ENCODE results near the gene TMEM187. TPM values are rescaled to one million over a fixed set of nuclear protein-coding genes. Genes with fewer than 3 reads are reported as not detected.
A peak's percentile ranks its signal among the peaks of the same experiment; 100 is the strongest.

The TMEM187 gene
- total and polyA plus RNA-seq, 2 of the 4 experiments (the other 2 are of a cell fraction), result 3.4 to 6.2 TPM

DNA sequence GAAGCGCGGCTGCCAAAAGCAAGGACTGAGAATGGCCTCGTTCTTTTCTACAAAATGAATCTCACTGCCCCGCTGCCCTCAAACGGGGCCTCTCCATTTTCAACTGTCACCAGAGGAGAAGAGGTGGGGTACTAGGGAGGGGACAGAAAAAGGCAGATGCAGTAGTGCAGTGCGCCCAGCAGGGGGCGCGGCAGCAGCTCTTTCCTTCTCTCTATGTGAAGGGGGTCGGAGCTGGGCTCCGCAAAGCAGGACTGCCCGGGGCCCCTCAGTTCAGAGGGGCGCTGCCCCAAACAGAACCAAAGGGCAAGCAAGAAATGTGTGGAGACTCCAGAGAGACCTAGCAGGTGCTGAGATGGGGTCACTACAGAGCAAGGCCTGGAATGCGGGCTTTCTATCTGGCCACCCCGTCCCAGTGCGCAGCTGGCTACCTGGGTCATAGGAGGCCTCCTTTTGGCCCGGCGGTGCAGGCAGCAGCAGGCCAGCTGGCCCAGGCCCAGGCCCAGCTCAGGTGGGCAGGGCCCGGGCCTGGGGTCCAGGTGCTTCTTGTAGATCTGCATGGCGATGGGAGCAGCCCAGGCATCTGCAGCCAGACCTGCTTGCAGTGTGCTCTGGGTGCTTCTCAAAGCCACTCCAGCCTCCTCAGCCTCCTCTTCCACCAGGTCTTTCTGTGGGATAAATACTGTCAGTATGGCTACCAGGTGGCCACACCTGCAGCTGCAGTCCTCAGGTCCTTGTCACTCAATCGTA lies 41.2 kb downstream of the TMEM187 start:
- no peak overlapping the region for H4K8ac ChIP-seq (ENCODE audit: low read depth in 2 of 2, low read length in 2 of 2)
- no peak overlapping the region for H2AK9ac ChIP-seq (replicated peaks; ENCODE audit: low read depth, low read length, poor library complexity)
- no peak overlapping the region for H3K14ac ChIP-seq (replicated peaks; ENCODE audit: low read depth, low read length)
- no peak overlapping the region for H3K4me3 ChIP-seq (ENCODE audit: insufficient read depth, low read depth, low read length)
- no peak overlapping the region for H4K91ac ChIP-seq (ENCODE audit: insufficient read depth, low read depth, low read length)
- DNase-seq (peak; percentile 10), ATAC-seq (ENCODE audit: low read depth) (peak; percentile 85)
- CTCF ChIA-PET, result interaction anchor here (0.6 kb wide), 1 partner anchor 21 kb away, joined by 3 read pairs; no protein-coding TSS in a partner anchor
- peaks cover 0 to 4% of the 10 kb centered on the region in 2 experiments; a peak in 3 of 4 replicates for H3K79me1 ChIP-seq (ENCODE audit: low read depth in 1 of 2, low read length in 2 of 2)
- no peak overlapping the region for H2BK120ac ChIP-seq (ENCODE audit: low read depth, low read length)
- no peak overlapping the region for H3K23ac ChIP-seq (ENCODE audit: low read depth, low read length)
- no peak overlapping the region for H2AK5ac ChIP-seq (ENCODE audit: low read depth, low read length)
- POLR2A ChIA-PET (ENCODE audit: unreplicated experiment), result no interaction called here
- no peak overlapping the region for H3K27ac ChIP-seq (ENCODE audit: insufficient read depth, low read length)
- TF ChIP-seq, protein P1, sequence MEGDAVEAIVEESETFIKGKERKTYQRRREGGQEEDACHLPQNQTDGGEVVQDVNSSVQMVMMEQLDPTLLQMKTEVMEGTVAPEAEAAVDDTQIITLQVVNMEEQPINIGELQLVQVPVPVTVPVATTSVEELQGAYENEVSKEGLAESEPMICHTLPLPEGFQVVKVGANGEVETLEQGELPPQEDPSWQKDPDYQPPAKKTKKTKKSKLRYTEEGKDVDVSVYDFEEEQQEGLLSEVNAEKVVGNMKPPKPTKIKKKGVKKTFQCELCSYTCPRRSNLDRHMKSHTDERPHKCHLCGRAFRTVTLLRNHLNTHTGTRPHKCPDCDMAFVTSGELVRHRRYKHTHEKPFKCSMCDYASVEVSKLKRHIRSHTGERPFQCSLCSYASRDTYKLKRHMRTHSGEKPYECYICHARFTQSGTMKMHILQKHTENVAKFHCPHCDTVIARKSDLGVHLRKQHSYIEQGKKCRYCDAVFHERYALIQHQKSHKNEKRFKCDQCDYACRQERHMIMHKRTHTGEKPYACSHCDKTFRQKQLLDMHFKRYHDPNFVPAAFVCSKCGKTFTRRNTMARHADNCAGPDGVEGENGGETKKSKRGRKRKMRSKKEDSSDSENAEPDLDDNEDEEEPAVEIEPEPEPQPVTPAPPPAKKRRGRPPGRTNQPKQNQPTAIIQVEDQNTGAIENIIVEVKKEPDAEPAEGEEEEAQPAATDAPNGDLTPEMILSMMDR (conservative IDR thresholded peaks at IDR 0.05; ENCODE audit: low read depth, low read length), result peak; percentile 61
- TF ChIP-seq MAFK (IDR thresholded peaks at IDR 0.05; ENCODE audit: low read depth, low read length), result no peak
- no peak for TF ChIP-seq MAZ (IDR thresholded peaks at IDR 0.05; ENCODE audit: borderline replicate concordance, low read depth, low read length)
- peak; percentile 56 for TF ChIP-seq RAD21 (IDR thresholded peaks at IDR 0.05; ENCODE audit: low read length)
- peak; percentile 72 for TF ChIP-seq SMC3 (IDR thresholded peaks at IDR 0.05; ENCODE audit: low read depth, low read length)
- TF ChIP-seq BHLHE40 (IDR thresholded peaks at IDR 0.05; ENCODE audit: low read depth, low read length), result no peak
- TF ChIP-seq POLR2A (IDR thresholded peaks at IDR 0.05; ENCODE audit: low read depth, low read length), result no peak
- no peaks in the 10 kb centered on the region for H4K20me1 ChIP-seq (ENCODE audit: insufficient read depth, low read length)
- no peak overlapping the region for H3K4ac ChIP-seq (ENCODE audit: low read depth, low read length)
- no peak overlapping the region for H4K5ac ChIP-seq (ENCODE audit: low read depth, low read length)
- H3K36me3 ChIP-seq (ENCODE audit: control insufficient read depth, insufficient read depth, low read length), result peaks cover 21% of the 10 kb centered on the region
- H2BK20ac ChIP-seq (ENCODE audit: low read depth, low read length), result no peak overlapping the region
- H2BK5ac ChIP-seq (ENCODE audit: low read depth, low read length, poor library complexity, severe bottlenecking), result no peak overlapping the region
- in situ Hi-C loops (cut with MboI; ENCODE audit: low sequenced_read_pairs), result no loop called here
- no peaks in the 10 kb centered on the region for H3K9me1 ChIP-seq (ENCODE audit: insufficient read depth, low read length)
- H3K18ac ChIP-seq (ENCODE audit: low read depth, low read length), result no peak overlapping the region
- dilution Hi-C loops (cut with HindIII; ENCODE audit: low sequenced_read_pairs, unreplicated experiment), result no loop called here
- H3K9me3 ChIP-seq (ENCODE audit: control insufficient read depth, insufficient read depth, low read length), result no peaks in the 10 kb centered on the region
- no peak overlapping the region for H3K4me2 ChIP-seq (ENCODE audit: low read depth, low read length)
- intact Hi-C loops (cut with micrococcal nuclease), result loop anchor here (1.0 kb wide), 1 partner anchor 38 kb away; no protein-coding TSS in a partner anchor
- no peak overlapping the region for H2AFZ ChIP-seq (replicated peaks; ENCODE audit: low read length, poor library complexity)
- H3K27me3 ChIP-seq (ENCODE audit: control insufficient read depth, insufficient read depth, low read length), result no peaks in the 10 kb centered on the region
- no peak overlapping the region for H2BK15ac ChIP-seq (ENCODE audit: low read depth, low read length)
- BruUV-seq (replicated peaks), result no TSS peak
- WGBS, 2 experiments (ENCODE audit: extremely low coverage in 2 of 2, insufficient read length in 1 of 2), result 30% methylated on average over 2 of the region's 20 CpGs; no CpG with 5 or more reads in 1 of the 2 experiments
- no peak overlapping the region for H3K9ac ChIP-seq (ENCODE audit: low read depth, low read length)
- peaks cover 3% of the 10 kb centered on the region; the same call in 1 of the 2 replicates for H3K4me1 ChIP-seq (ENCODE audit: control insufficient read depth, insufficient read depth, low read length)
- H3K56ac ChIP-seq (ENCODE audit: extremely low read depth, insufficient read depth, low read length), result no peak overlapping the region

Data from IMR-90 (cell line).